Measurements from ENCODE around the gene PRR30. TPM values are rescaled to one million over a fixed set of nuclear protein-coding genes. Genes with fewer than 3 reads are reported as not detected.

The PRR30 gene
- total RNA-seq, 1 experiment from 2014 or later, result not detected

DNA sequence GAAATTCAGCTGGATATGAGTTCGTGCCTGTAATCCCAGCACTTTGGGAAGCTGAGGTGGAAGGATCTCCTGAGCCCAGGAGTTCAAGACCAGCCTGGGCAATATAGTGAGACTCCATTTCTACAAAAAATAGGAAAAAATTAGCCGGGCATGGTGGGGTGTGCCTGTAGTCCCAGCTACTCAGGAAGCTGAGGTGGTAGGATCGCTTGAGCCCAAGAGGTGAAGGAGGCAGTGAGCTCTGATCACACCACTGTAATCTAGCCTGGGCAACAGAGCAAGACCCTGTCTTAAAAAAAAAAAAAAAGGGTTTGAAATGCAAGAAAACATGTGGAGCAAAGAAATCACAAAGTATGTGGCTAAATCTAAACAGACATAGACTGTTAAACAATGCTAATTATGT, 30.1 kb downstream of the PRR30 start:
- no TSS peak for BruUV-seq (replicated peaks)
- no peak for DNase-seq (ENCODE audit: unreplicated experiment)
- Mint-ChIP-seq H3K4me3 (ENCODE audit: unreplicated experiment) (no peak overlapping the region), H3K27me3 (ENCODE audit: insufficient read depth, unreplicated experiment) (no peaks in the 10 kb centered on the region), H3K27ac (ENCODE audit: low read depth, unreplicated experiment) (no peak overlapping the region), H3K9me3 (ENCODE audit: unreplicated experiment) (no peaks in the 10 kb centered on the region), H3K4me1 (ENCODE audit: insufficient read depth, unreplicated experiment) (no peaks in the 10 kb centered on the region), H3K36me3 (ENCODE audit: insufficient read depth, unreplicated experiment) (peaks cover 9% of the 10 kb centered on the region)
- ChIA-PET POLR2A (interaction anchor here (0.6 to 1.2 kb wide), 2 partner anchors 9 to 185 kb away, joined by 3 to 4 read pairs; no protein-coding TSS in a partner anchor), CTCF (interaction anchor here (1.0 to 1.1 kb wide), 3 partner anchors 10 to 171 kb away, joined by 3 to 8 read pairs (median 4); no protein-coding TSS in a partner anchor)
- TF ChIP-seq, protein P1, sequence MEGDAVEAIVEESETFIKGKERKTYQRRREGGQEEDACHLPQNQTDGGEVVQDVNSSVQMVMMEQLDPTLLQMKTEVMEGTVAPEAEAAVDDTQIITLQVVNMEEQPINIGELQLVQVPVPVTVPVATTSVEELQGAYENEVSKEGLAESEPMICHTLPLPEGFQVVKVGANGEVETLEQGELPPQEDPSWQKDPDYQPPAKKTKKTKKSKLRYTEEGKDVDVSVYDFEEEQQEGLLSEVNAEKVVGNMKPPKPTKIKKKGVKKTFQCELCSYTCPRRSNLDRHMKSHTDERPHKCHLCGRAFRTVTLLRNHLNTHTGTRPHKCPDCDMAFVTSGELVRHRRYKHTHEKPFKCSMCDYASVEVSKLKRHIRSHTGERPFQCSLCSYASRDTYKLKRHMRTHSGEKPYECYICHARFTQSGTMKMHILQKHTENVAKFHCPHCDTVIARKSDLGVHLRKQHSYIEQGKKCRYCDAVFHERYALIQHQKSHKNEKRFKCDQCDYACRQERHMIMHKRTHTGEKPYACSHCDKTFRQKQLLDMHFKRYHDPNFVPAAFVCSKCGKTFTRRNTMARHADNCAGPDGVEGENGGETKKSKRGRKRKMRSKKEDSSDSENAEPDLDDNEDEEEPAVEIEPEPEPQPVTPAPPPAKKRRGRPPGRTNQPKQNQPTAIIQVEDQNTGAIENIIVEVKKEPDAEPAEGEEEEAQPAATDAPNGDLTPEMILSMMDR (IDR thresholded peaks at IDR 0.05; ENCODE audit: unreplicated experiment), result no peak
- intact Hi-C loops (cut with micrococcal nuclease), result no loop called here

DNA sequence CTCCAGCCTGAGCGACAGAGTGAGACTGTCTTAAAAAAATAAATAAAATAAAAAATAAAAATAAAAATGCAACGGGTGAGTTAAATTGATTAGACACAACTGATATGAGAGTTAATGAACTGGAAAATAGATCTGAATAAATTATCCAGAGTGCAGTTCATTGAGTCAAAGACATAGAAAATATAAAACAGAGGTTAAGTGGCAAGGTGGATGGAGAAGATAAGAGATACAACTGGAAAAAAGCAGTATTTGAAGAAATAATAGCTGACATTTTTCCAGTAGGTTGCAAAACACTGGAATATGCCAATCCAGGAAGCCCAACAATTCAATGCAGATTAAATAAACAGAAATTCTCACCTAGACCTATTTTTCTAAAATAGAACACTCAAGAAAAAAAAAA, 31.0 kb downstream of the PRR30 start:
- H3K36me3 Mint-ChIP-seq (ENCODE audit: insufficient read depth, unreplicated experiment), result peaks cover 9% of the 10 kb centered on the region

DNA sequence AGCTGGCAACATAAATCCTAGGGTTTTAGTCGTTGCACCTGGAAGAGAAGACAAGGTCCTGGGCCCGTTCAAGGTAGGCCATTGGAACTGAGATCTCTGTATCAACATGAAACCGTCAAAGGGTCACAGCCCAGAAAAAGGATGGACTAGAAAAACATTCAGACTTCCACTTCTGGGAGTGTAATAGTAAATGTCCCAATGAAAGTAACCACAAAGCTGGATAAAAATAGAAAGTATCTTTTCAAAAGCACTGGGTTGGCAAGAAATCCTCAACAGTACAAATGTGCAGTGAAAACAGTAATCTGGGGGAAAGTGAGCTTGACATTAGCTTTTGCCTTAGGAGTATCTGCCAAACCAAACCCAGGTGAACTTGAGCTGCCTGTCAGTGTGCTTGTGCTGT, 33.2 kb downstream of the PRR30 start:
- Mint-ChIP-seq H3K27ac (ENCODE audit: low read depth, unreplicated experiment) (no peak overlapping the region), H3K4me3 (ENCODE audit: unreplicated experiment) (no peak overlapping the region), H3K36me3 (ENCODE audit: insufficient read depth, unreplicated experiment) (peaks cover 9% of the 10 kb centered on the region), H3K4me1 (ENCODE audit: insufficient read depth, unreplicated experiment) (no peaks in the 10 kb centered on the region), H3K9me3 (ENCODE audit: unreplicated experiment) (no peaks in the 10 kb centered on the region), H3K27me3 (ENCODE audit: insufficient read depth, unreplicated experiment) (no peaks in the 10 kb centered on the region)
- no TSS peak for BruUV-seq (replicated peaks)
- ChIA-PET POLR2A (interaction anchor here (0.7 to 1.4 kb wide), 4 partner anchors 8 to 266 kb away, joined by 3 to 4 read pairs (median 3); partner anchors contain the start of gene PREB), CTCF (interaction anchor here (1.1 to 2.5 kb wide), 4 partner anchors 10 to 197 kb away, joined by 3 to 13 read pairs (median 4); partner anchors contain the start of gene KHK)
- TF ChIP-seq, protein P1 (IDR thresholded peaks at IDR 0.05; ENCODE audit: unreplicated experiment), result no peak
- no peak for DNase-seq (ENCODE audit: unreplicated experiment)
- intact Hi-C loops (cut with micrococcal nuclease), result no loop called here

More for the DNA sequence above, 31.0 kb downstream of the PRR30 start:
- TF ChIP-seq, protein P1 (IDR thresholded peaks at IDR 0.05; ENCODE audit: unreplicated experiment), result no peak
- BruUV-seq (replicated peaks), result no TSS peak
- DNase-seq (ENCODE audit: unreplicated experiment), result no peak
- POLR2A ChIA-PET, result interaction anchor here (0.6 to 1.2 kb wide), 2 partner anchors 10 to 186 kb away, joined by 3 to 4 read pairs; no protein-coding TSS in a partner anchor
- Mint-ChIP-seq H3K27me3 (ENCODE audit: insufficient read depth, unreplicated experiment) (no peaks in the 10 kb centered on the region), H3K27ac (ENCODE audit: low read depth, unreplicated experiment) (no peak overlapping the region), H3K9me3 (ENCODE audit: unreplicated experiment) (no peaks in the 10 kb centered on the region), H3K4me1 (ENCODE audit: insufficient read depth, unreplicated experiment) (no peaks in the 10 kb centered on the region), H3K4me3 (ENCODE audit: unreplicated experiment) (no peak overlapping the region)
- CTCF ChIA-PET, result interaction anchor here (0.8 to 1.2 kb wide), 6 partner anchors 9 to 262 kb away, joined by 3 to 8 read pairs (median 4); no protein-coding TSS in a partner anchor
- intact Hi-C loops (cut with micrococcal nuclease), result no loop called here

DNA sequence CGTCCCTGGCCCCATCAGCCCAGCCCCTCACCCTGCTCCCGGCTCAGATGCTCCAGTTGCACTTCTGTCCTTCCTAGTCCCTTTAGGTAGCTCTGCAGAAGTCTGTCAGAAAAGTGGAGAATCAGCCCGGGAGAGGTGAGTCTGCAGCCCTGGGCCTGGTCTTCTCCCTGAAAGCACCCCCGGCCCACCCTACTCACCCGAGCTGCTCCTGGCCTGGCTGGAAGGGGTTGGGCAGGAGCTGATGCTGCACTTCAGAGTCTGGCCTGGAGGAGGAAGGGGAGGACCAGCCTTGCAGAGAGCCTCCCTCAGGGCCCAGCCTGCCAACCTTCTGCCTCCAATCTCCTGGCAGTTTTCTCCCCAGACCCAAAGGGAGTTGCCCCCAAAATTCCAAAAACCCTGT, 36.9 kb downstream of the PRR30 start:
- Mint-ChIP-seq H3K4me3 (ENCODE audit: unreplicated experiment) (no peak overlapping the region), H3K36me3 (ENCODE audit: insufficient read depth, unreplicated experiment) (no peaks in the 10 kb centered on the region), H3K4me1 (ENCODE audit: insufficient read depth, unreplicated experiment) (no peaks in the 10 kb centered on the region), H3K27me3 (ENCODE audit: insufficient read depth, unreplicated experiment) (no peaks in the 10 kb centered on the region), H3K9me3 (ENCODE audit: unreplicated experiment) (no peaks in the 10 kb centered on the region), H3K27ac (ENCODE audit: low read depth, unreplicated experiment) (no peak overlapping the region)
- no peak for DNase-seq (ENCODE audit: unreplicated experiment)
- ChIA-PET POLR2A (no interaction called here), CTCF (interaction anchor here (0.9 to 10.4 kb wide), 4 partner anchors 89 to 201 kb away, joined by 4 to 96 read pairs (median 28); partner anchors contain the start of gene TRIM54)
- intact Hi-C loops (cut with micrococcal nuclease), result no loop called here
- no TSS peak for BruUV-seq (replicated peaks)
- TF ChIP-seq, protein P1 (IDR thresholded peaks at IDR 0.05; ENCODE audit: unreplicated experiment), result no peak
